Adrenal gland (tissue), 12 donors: Measurements from ENCODE around the gene TEAD1. TPM values are rescaled to one million over a fixed set of nuclear protein-coding genes. Genes with fewer than 3 reads are reported as not detected.
A peak's percentile ranks its signal among the peaks of the same experiment; 100 is the strongest.

Experiments
- DNase-seq, 7 donors: peaks; one replicate each; pipeline ENCODE4 v3.0.0-alpha.2; 2019 to 2020
- H3K27ac ChIP-seq, 5 donors: fragments of 200-600 bp; sonication (generic) in 4 of 5; 1 replicate in 3 of 5; 2 replicates in 2 of 5; pipeline versions ENCODE4 v1.5.1 to v1.8.0; 2016 to 2020; ENCODE audit warnings: mild to moderate bottlenecking in 1 of 5
- H3K27me3 ChIP-seq: fragments of 200-600 bp; 2 replicates; pipeline ENCODE4 v1.8.0; 2021
- H3K36me3 ChIP-seq, 2 donors: fragments of 200-600 bp; replicated peaks in 1 of 2; 1 replicate in 1 of 2; 2 replicates in 1 of 2; pipeline versions ENCODE4 v1.5.1 to v1.8.0; 2018 to 2022
- H3K4me1 ChIP-seq, 2 donors: fragments of 200-600 bp; replicated peaks in 1 of 2; 1 replicate in 1 of 2; 2 replicates in 1 of 2; pipeline versions ENCODE4 v1.5.1 to v1.8.0; 2018 to 2021
- H3K4me3 ChIP-seq, 4 donors: fragments of 200-600 bp; sonication (generic) in 3 of 4; one replicate each; pipeline ENCODE4 v1.5.1; 2016 to 2018
- H3K9me3 ChIP-seq, 3 donors: fragments of 200-600 bp; sonication (generic) in 1 of 3; replicated peaks in 1 of 3; 1 replicate in 2 of 3; 2 replicates in 1 of 3; pipeline versions ENCODE4 v1.5.1 to v1.8.0; 2016 to 2021
- CTCF ChIP-seq, 6 experiments: fragments of 450-650 bp in 4 of 6; fragments of 200-600 bp in 2 of 6; sonication (generic) in 1 of 6; IDR thresholded peaks; 1 replicate in 5 of 6; 2 replicates in 1 of 6; pipeline versions ENCODE4 v1.5.1 to v1.8.0; 2016 to 2021; ENCODE audit warnings: antibody characterized with exemption in 6 of 6, mild to moderate bottlenecking in 2 of 6, moderate library complexity in 1 of 6
- POLR2A ChIP-seq, 2 donors: fragments of 450-650 bp; IDR thresholded peaks; one replicate each; pipeline ENCODE4 v1.6.1; 2017; ENCODE audit warnings: antibody characterized with exemption in 2 of 2, mild to moderate bottlenecking in 2 of 2, moderate library complexity in 1 of 2
- WGBS, 4 donors: extraction: QIAGEN DNeasy Blood & Tissue Kit in 2 of 4; methylation state at CpG; one replicate each; pipeline versions ENCODE4 v1.1.5 to v1.1.7; 2013 to 2017; 5-methylcytosine and 5-hydroxymethylcytosine counted together
- intact Hi-C, 2 donors: fragments of 100-400 bp; cut with DNase I; formaldehyde crosslinking; loops; one replicate each; pipeline versions ENCODE4 v1.14.1 to v1.15.0; 2022 to 2023
- polyA plus RNA-seq, 3 donors: library from polyadenylated mRNA; stranded (reverse); fragments of 200-250 nt in 2 of 3; fragments of 350-450 nt in 1 of 3; fragmentation: Illumina TruSeq in 1 of 3; extraction: RNeasy Lipid Tissue Mini Kit (QIAGEN cat#74804) in 1 of 3; gene quantifications; one replicate each; pipeline ENCODE4 v1.2.3, GENCODE V29; 2013 to 2014
- total RNA-seq, 9 donors: library from RNA; depleted of rRNA in 4 of 9; stranded (reverse); fragments of >200 nt in 4 of 9; fragments of 120-200 nt in 1 of 9; fragmentation: NEBNext Ultra II Directional in 1 of 9; extraction: Animal tissue kit (Norgen Biotek cat#: 25700) in 1 of 9; gene quantifications; one replicate each; pipeline versions ENCODE4 v1.1.0 to v1.2.4, GENCODE V29; 2013 to 2023
- donor health status: healthy with polysubstance abuse.
- donor health status: Bipolar disorder and iron deficiency.
- donor health status: DM: yes; HTN: yes; CAD: no.
- donor health status: DM: no; HTN: no; CAD: no.
- donor health status: DM: no; HTN: no; CAD: no.
- donor health status: DM: yes; HTN: yes; CAD: no.

TEAD1 gene
- total and polyA plus RNA-seq, 12 donors = 3.9 to 49.9 (median 35.1) TPM

GRCh38 chr11:12674571-12674935, 332 bp downstream of the TEAD1 start:
- H3K9me3 ChIP-seq = no peaks in the 10 kb centered on the region
- H3K4me3 ChIP-seq = peak overlapping the region in 3 of 4 donors; percentile 31 to 93 (median 62)
- peak in 2 of 7 donors; percentile 42 to 43 for DNase-seq
- no peaks in the 10 kb centered on the region for H3K36me3 ChIP-seq
- peaks cover 9 to 23% of the 10 kb centered on the region in 2 donors for H3K4me1 ChIP-seq
- 0 to 2% (median 1%) methylated on average over 7 to 46 of the region's 46 CpGs; no CpG with 5 or more reads in 1 of the 4 donors for WGBS, 4 donors
- no peak for TF ChIP-seq POLR2A (IDR thresholded peaks at IDR 0.05)
- TF ChIP-seq CTCF (IDR thresholded peaks at IDR 0.05) = no peak
- intact Hi-C loops = loop anchor here (10.0 kb wide), 2 partner anchors 140 to 210 kb away; no protein-coding TSS in a partner anchor
- peak overlapping the region; percentile 72 to 100 (median 89) for H3K27ac ChIP-seq
- H3K27me3 ChIP-seq = no peaks in the 10 kb centered on the region

- 1 to 3% (median 2%) methylated on average over 7 to 80 of the region's 81 CpGs for WGBS, 4 donors
- H3K27ac ChIP-seq = peak overlapping the region; percentile 11 to 100 (median 89)
- intact Hi-C loops = loop anchor here (10.0 kb wide), 2 partner anchors 140 to 210 kb away; no protein-coding TSS in a partner anchor
- H3K4me3 ChIP-seq = peak overlapping the region in 2 of 4 donors; percentile 69 to 93
- H3K36me3 ChIP-seq = no peaks in the 10 kb centered on the region
- no peaks in the 10 kb centered on the region for H3K27me3 ChIP-seq
- no peaks in the 10 kb centered on the region for H3K9me3 ChIP-seq
- peaks cover 9 to 23% of the 10 kb centered on the region in 2 donors for H3K4me1 ChIP-seq
- DNase-seq = peak in 6 of 7 donors; percentile 43 to 74 (median 50)
- TF ChIP-seq CTCF (IDR thresholded peaks at IDR 0.05) (no peak), POLR2A (IDR thresholded peaks at IDR 0.05) (peak in 1 of 2 donors; percentile 38)
Observed at GRCh38 chr11:12674936-12675696, 895 bp downstream of the TEAD1 start.

- H3K36me3 ChIP-seq = no peaks in the 10 kb centered on the region
- 35 to 45% (median 41%) methylated on average over 11 of the region's 11 CpGs for WGBS, 4 donors
- no peaks in the 10 kb centered on the region for H3K9me3 ChIP-seq
- intact Hi-C loops = loop anchor here (10.0 kb wide), 2 partner anchors 139 to 209 kb away; no protein-coding TSS in a partner anchor
- no peak for DNase-seq
- H3K27me3 ChIP-seq = no peaks in the 10 kb centered on the region
- TF ChIP-seq POLR2A (IDR thresholded peaks at IDR 0.05) (no peak), CTCF (IDR thresholded peaks at IDR 0.05) (no peak)
- H3K4me1 ChIP-seq = peaks cover 9 to 23% of the 10 kb centered on the region in 2 donors
- peak overlapping the region in 4 of 5 donors; percentile 11 to 89 (median 74) for H3K27ac ChIP-seq
- H3K4me3 ChIP-seq = peak overlapping the region in 2 of 4 donors; percentile 69 to 93
Observed at GRCh38 chr11:12675951-12676711, 1.9 kb downstream of the TEAD1 start.

GRCh38 chr11:12677131-12677530, 2.9 kb downstream of the TEAD1 start:
- peaks cover 9 to 23% of the 10 kb centered on the region in 2 donors for H3K4me1 ChIP-seq
- intact Hi-C loops = loop anchor here (10.0 kb wide), 2 partner anchors 138 to 208 kb away; no protein-coding TSS in a partner anchor
- 51 to 70% (median 57%) methylated on average over 3 of the region's 3 CpGs for WGBS, 4 donors

More at GRCh38 chr11:12677131-12677530, 2.9 kb downstream of the TEAD1 start:
- Histone ChIP-seq H3K4me3 (no peak overlapping the region), H3K27ac (peak overlapping the region in 1 of 5 donors; percentile 89), H3K27me3 (no peaks in the 10 kb centered on the region), H3K36me3 (no peaks in the 10 kb centered on the region), H3K9me3 (no peaks in the 10 kb centered on the region)
- DNase-seq = no peak
- TF ChIP-seq CTCF (IDR thresholded peaks at IDR 0.05) (no peak), POLR2A (IDR thresholded peaks at IDR 0.05) (no peak)
